GM15510 (cell line): Measurements from ENCODE around the gene SREBF1.

Experiments used
- POLR2A ChIP-seq: IDR thresholded peaks from 3 replicates; pipeline ENCODE4 v1.6.1; 2011; ENCODE audit warnings: borderline replicate concordance; ENCODE audit not compliant: insufficient read length; ENCODE audit errors: extremely low read depth

SREBF1 gene

DNA sequence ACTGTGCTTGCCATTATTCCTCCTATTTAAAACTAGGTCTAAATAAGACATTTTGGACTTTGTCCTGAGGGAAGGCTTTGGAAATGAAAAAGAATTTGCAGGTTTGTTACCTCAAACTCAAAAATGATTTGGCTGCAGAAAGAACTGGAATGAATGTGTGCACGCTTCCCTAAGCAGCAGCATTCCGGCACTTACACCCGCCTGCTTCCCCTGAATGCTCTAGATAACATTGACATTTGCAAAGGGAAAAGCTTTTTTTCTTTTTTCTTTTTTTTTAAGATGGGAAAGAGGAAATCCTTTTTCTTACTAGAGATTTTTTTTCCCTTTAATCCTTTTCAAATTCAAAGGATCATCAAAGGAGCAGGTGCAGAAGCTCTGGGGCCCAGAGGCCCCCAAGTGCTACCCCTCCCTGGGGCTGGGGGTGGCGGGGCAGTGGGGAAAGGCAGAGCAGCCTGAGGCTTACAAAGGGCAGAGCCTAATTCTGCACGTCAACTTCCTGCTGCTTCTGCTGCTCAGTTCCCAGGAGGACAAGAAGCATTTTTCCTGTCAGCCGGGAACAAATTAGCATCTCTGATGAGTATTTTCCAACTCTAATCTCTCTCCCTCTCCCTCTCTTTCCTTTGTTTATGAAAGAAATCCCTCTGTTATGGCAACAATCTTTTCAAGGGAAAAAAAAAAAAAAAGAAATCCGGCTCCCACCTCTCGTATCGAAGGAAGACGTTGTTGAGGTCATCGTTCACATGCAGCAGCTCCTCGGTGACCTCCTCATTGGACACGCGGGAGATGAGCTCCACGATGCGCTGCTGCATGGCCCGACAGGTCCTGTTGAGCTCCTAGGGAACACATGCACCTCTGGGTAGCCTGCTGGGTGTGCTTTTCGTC, 32.1 kb upstream of the SREBF1 start:
- no peak for TF ChIP-seq POLR2A

DNA sequence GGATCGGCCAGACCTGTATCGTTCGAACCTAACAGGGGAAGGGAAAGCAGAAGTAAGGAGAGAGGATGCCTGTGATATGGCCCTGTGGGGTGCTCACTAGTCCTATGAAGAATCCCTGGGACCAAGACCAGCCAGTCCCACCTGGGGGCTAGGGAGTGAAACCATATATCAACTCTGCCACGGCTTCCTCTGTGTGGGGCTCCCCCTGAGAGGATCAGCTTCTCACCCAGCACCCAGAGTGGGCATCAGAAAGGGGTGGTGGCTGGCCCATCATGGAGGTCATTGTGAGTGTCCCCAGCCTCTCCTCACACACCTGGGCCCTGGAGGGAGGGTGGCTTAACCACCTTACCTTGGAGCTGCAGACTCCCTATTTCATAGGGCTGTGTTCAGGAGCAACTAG, 30.1 kb upstream of the SREBF1 start:
- TF ChIP-seq POLR2A = no peak

DNA sequence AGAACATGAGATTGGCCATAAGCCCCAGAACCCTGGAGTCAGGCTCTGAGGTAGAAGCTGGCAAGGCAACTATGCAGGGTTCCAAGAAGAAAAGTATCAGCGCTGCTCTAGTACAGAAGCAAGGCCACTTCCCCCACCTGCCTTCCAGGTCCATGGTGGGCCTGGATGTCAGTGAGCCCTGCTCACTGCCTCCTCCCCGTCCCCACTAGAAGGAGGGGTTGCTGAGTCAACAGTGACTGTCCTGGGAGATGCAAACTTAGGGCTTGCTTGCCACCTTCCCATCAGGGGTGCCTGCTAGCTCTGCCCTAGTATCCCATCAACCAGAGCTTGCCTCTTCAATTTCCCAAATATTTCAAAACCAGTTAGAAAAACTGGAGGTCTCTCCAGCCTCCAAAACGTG, 29.6 kb upstream of the SREBF1 start:
- no peak for TF ChIP-seq POLR2A

DNA sequence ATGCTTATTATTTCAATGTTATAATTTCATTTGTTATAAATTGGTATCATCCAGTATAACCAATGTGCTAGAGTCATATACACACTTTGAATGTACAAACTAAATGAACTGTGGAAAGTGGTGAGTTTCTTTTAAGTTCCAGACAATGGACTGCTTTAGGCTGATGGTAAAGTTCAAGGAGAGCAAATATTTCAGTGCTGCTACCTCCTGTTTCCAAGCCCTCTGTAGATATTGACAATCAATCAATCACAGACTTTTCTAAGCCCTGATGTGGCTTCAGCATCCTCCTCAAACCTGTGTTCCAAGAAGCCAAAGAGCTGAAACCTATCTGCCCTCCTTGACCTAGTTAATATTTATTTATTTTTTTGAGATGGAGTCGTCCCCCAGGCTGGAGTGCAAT, 28.2 kb upstream of the SREBF1 start:
- TF ChIP-seq POLR2A = no peak

GRCh38 chr17:17860766-17861107, 24.0 kb upstream of the SREBF1 start:
- TF ChIP-seq POLR2A = no peak

DNA sequence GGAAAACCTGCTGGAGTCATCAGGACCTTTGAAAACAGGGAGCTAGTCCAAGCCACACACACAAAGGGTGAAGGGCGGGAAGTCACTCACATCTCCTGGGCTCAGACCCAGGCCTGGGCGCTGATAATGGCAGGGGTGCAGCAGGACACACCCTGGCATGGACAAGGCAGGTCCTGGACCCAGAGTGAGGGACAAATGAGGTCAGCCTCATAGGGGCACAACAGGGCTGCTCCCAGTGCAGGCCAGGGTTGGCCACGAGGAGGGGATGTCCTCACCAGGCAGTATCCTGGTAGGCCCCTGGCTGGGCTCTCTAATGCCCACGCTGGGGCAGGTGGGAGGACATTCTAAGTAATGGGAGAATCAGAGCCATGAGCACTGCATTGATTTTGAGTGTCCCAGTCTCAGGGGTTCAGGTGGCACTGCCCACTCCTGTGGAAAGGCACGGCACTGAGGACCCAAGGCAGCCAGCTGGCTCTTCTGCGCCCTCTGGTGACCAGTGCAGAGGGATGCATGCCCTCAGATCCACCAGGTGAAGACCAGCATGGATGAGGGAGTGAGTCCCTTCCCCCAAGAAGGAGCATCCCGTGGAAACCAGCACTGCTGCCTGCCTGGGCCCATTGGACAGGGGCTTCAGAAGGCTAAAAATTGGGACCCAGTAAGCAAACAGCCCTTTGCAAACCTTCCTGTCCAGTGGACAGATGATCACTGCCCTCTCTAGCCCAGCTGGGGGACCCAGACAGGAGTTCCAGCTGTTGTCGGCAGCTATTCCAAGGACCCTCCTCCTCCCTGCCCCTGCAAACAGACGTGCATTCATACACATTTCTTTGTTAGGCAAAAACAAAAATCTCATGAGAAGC, 23.4 kb upstream of the SREBF1 start:
- no peak for TF ChIP-seq POLR2A

GRCh38 chr17:17857496-17857895, 20.7 kb upstream of the SREBF1 start:
- TF ChIP-seq POLR2A = no peak

GRCh38 chr17:17856386-17856785, 19.6 kb upstream of the SREBF1 start:
- TF ChIP-seq POLR2A = no peak

- no peak for TF ChIP-seq POLR2A
Observed at GRCh38 chr17:17855976-17856375, 19.2 kb upstream of the SREBF1 start.

DNA sequence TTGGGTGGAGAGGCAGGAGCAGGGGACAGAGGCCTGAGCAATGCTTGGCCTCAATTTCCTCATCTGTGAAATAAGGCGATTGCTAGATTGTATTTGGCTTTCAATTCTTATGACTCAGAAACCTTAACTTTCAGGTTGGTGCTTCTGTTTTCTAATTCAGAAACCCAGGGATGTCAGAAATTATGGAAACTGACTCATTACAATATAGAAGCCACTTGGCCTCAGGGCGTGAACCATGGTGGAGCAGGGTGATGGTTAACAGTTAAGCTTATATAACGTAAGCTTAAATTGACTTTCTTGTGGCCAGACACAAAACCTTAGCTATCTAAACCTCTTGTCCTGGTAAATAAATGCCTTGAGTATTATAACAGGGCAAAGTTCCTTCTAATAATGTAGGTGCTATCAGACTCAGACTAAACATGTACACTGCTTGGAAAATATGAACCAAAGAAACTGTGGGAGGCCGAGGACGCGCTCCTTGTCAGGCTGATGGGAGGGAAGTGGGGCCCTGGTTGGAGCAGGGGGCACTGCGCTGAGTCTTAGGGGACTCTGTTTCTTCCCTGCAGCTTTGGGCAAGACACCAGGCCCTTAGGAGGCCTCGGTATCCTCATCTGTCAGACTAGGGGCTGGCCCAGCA, 17.1 kb upstream of the SREBF1 start:
- TF ChIP-seq POLR2A = no peak

DNA sequence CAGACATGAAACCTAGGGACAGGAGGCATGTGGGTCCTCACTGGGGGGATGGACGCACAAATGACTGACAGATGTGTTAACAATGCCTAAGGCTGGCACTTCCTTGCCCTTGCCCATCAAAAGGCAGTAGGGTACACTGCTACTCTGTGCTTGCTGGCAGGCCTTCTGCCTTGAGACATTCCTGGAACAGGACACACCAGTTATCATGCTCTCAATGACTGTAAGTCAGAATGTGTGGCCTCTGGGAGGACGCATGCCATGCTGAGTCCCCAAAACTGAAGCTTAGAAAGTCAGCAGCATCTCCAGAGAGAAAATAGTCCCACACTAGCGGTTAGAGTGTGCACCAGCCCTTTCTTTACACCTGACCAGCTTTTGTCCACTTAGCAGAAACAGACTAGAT, 16.1 kb upstream of the SREBF1 start:
- TF ChIP-seq POLR2A = no peak

DNA sequence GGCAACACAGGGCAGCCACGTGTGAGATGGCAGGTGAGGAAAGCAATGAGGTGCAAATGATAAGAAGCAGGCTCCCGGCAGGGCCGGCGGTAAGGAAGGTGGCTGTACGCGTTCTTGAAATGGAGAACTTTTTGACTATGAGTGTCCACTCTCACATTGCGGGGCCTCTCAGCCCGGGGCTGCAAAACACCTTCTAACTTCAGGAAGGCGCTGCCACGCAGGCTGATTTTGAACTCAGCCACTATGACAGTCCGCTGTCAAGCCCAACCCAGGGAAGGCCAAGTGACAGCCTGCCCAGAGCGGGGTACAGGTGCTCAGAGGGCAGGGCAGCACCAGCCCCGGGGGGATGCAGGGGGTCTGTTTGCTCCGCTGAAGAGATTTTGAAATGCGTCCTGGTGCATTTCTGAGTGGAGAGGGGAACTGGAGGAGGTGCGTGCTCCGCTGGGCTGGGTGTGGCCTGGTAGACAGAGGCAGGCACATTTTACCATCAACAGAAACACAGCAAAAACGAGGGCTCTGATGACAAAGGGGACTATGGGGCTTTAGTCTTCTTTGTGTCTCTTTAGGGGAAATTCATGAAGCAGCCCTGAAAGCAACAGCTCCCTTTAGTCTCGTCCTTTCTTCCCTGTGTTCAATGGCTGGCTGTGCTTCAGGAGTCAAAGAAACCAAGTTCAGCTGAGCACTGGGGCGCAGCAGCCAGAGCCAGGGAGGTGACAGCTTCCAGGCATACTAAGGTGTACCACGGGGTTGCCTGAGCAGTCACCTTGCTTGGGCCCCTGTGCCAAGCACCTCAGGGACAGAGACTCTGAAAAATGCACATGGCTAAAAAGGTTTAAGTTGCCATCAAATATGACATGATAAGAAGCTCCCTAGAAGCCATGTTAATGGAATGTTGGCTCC, 14.6 kb upstream of the SREBF1 start:
- no peak for TF ChIP-seq POLR2A

GRCh38 chr17:17849845-17850373, 13.1 kb upstream of the SREBF1 start:
- TF ChIP-seq POLR2A = no peak
